Neuronal stem cell (in vitro differentiated cells): ENCODE measurements around the gene STAG2.

Source experiments
- DNase-seq: peaks from one replicate; pipeline ENCODE4 v3.0.0-alpha.2; 2013; ENCODE audit warnings: low spot score
- H2AFZ ChIP-seq: one replicate; pipeline ENCODE4 v1.6.1; 2013; ENCODE audit warnings: mild to moderate bottlenecking, low read length, inconsistent platforms
- H2AK5ac ChIP-seq: 2 replicates; pipeline ENCODE4 v1.6.1; 2013; ENCODE audit warnings: low read depth, mild to moderate bottlenecking, inconsistent platforms, low read length, moderate library complexity, mixed read lengths
- H2BK120ac ChIP-seq: 2 replicates; pipeline ENCODE4 v1.6.1; 2013; ENCODE audit warnings: low read depth, mild to moderate bottlenecking, inconsistent platforms, low read length, moderate library complexity, mixed read lengths
- H2BK12ac ChIP-seq: one replicate; pipeline ENCODE4 v1.6.1; 2013; ENCODE audit warnings: low read length, inconsistent platforms
- H2BK15ac ChIP-seq: 2 replicates; pipeline ENCODE4 v1.6.1; 2013; ENCODE audit warnings: mild to moderate bottlenecking, low read length, inconsistent platforms, mixed read lengths
- H2BK5ac ChIP-seq: one replicate; pipeline ENCODE4 v1.6.1; 2013; ENCODE audit warnings: inconsistent platforms, mild to moderate bottlenecking, low read length, moderate library complexity
- H3K14ac ChIP-seq: one replicate; pipeline ENCODE4 v1.6.1; 2013; ENCODE audit warnings: low read length, inconsistent platforms
- H3K18ac ChIP-seq: 2 replicates; pipeline ENCODE4 v1.6.1; 2013; ENCODE audit warnings: low read length, inconsistent platforms
- H3K23ac ChIP-seq: 2 replicates; pipeline ENCODE4 v1.6.1; 2013; ENCODE audit warnings: low read depth, mild to moderate bottlenecking, mixed read lengths, low read length, inconsistent platforms; ENCODE audit not compliant: poor library complexity
- H3K27ac ChIP-seq: replicated peaks from 3 replicates; pipeline ENCODE4 v1.5.1; 2013; ENCODE audit warnings: low read length, inconsistent platforms
- H3K27me3 ChIP-seq, 3 experiments: 2 replicates each; pipeline ENCODE4 v1.6.1; 2013; ENCODE audit warnings: low read length in 3 of 3, mild to moderate bottlenecking in 2 of 3, inconsistent platforms in 1 of 3, low read depth in 1 of 3, mixed read lengths in 1 of 3, moderate library complexity in 1 of 3; ENCODE audit not compliant: control insufficient read depth in 3 of 3, insufficient read depth in 3 of 3
- H3K36me3 ChIP-seq, 2 donors: replicated peaks in 1 of 2; 2 replicates each; pipeline ENCODE4 v1.6.1; 2013; ENCODE audit warnings: low read length in 2 of 2; ENCODE audit not compliant: control insufficient read depth in 2 of 2, insufficient read depth in 2 of 2
- H3K4ac ChIP-seq: 2 replicates; pipeline ENCODE4 v1.6.1; 2013; ENCODE audit warnings: inconsistent platforms, mild to moderate bottlenecking, low read length, moderate library complexity
- H3K4me1 ChIP-seq, 2 donors: 1 replicate in 1 of 2; 2 replicates in 1 of 2; pipeline ENCODE4 v1.6.1; 2013; ENCODE audit warnings: low read length in 2 of 2, low read depth in 1 of 2; ENCODE audit not compliant: control insufficient read depth in 2 of 2, insufficient read depth in 1 of 2
- H3K4me2 ChIP-seq: one replicate; pipeline ENCODE4 v1.6.1; 2013; ENCODE audit warnings: mild to moderate bottlenecking, low read length, inconsistent platforms; ENCODE audit not compliant: insufficient read depth, poor library complexity, severe bottlenecking
- H3K4me3 ChIP-seq, 2 donors: 2 replicates each; pipeline ENCODE4 v1.5.1; 2013; ENCODE audit warnings: low read length in 2 of 2, mild to moderate bottlenecking in 2 of 2, inconsistent platforms in 1 of 2, moderate library complexity in 1 of 2
- H3K79me1 ChIP-seq: one replicate; pipeline ENCODE4 v1.6.1; 2013; ENCODE audit warnings: low read depth, mild to moderate bottlenecking, inconsistent platforms, low read length, moderate library complexity
- H3K9ac ChIP-seq: one replicate; pipeline ENCODE4 v1.6.1; 2013; ENCODE audit warnings: mild to moderate bottlenecking, low read depth, low read length, inconsistent platforms; ENCODE audit not compliant: poor library complexity
- H3K9me3 ChIP-seq, 2 donors: replicated peaks in 1 of 2; 2 replicates each; pipeline versions ENCODE3 to v1.6.1; 2013; ENCODE audit warnings: low read length in 2 of 2, mild to moderate bottlenecking in 2 of 2, inconsistent platforms in 1 of 2, low read depth in 1 of 2, mixed read lengths in 1 of 2, moderate library complexity in 1 of 2; ENCODE audit not compliant: control insufficient read depth in 2 of 2, insufficient read depth in 1 of 2
- H4K8ac ChIP-seq: one replicate; pipeline ENCODE4 v1.6.1; 2013; ENCODE audit warnings: low read depth, mild to moderate bottlenecking, inconsistent platforms, low read length, moderate library complexity
- H4K91ac ChIP-seq: one replicate; pipeline ENCODE4 v1.6.1; 2013; ENCODE audit warnings: low read length, low read depth, mild to moderate bottlenecking, inconsistent platforms; ENCODE audit not compliant: poor library complexity
- WGBS, 2 donors: extraction: QIAGEN DNeasy Blood & Tissue Kit; methylation state at CpG; one replicate each; pipeline ENCODE4 v1.1.7; 2013; ENCODE audit warnings: missing lambda C conversion rate in 2 of 2, mixed read lengths in 1 of 2; ENCODE audit not compliant: insufficient read length in 2 of 2, insufficient replicate concordance in 1 of 2; ENCODE audit errors: extremely low coverage in 2 of 2; 5-methylcytosine and 5-hydroxymethylcytosine counted together

Gene STAG2

DNA sequence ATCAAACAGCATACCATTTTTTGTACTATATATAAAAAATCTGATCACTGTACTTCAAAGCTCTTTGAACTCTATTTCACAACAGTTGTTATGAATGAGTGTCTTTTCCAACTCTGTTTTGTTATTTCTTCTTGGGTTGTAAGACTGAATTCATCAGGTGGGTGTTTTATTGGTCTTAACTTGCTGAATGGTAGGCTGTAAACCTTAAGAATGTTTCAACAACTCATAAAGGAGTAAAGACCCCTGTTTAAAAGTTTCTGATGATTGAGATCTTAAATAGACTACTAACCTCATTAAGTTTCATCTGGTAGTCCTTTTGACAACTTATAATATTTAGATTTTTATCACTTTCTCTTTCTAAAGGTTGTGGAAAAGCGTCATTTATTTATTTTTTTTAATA is 18.4 kb upstream of the STAG2 start:
- Histone ChIP-seq H3K4me2 (no peak overlapping the region), H3K23ac (no peak overlapping the region), H3K36me3 (no peaks in the 10 kb centered on the region), H3K27me3 (no peaks in the 10 kb centered on the region), H2BK5ac (no peak overlapping the region), H3K14ac (no peak overlapping the region), H2BK120ac (no peak overlapping the region), H3K9ac (no peak overlapping the region), H3K4me1 (no peaks in the 10 kb centered on the region), H2AFZ (no peak overlapping the region), H3K79me1 (no peaks in the 10 kb centered on the region), H4K91ac (no peak overlapping the region), H3K9me3 (no peaks in the 10 kb centered on the region), H3K4me3 (no peak overlapping the region), H3K4ac (no peak overlapping the region), H3K18ac (no peak overlapping the region), H3K27ac (no peak overlapping the region), H4K8ac (no peak overlapping the region), H2AK5ac (no peak overlapping the region), H2BK15ac (no peak overlapping the region), H2BK12ac (no peak overlapping the region)
- no CpG with 5 or more reads among the region's 1 CpG for WGBS, 2 donors
- DNase-seq, result no peak

DNA sequence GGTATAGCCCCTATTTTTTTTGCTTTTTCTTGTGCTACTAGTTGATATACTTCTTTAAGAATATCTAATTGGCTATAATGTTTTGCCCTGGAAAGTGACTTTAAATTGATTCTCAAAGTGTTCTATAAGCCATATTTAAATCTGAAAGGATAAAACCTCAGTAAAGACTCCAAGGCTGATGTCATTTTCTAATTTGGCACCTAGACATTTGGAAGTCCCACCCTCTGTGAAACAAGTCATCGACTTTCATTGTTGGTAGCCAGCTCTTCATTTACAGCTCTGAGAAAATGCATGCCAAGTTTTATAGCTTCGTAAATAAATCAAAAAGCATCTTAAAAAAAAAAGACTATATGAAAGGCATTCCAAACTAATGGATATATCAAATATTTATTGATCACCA is 18.0 kb upstream of the STAG2 start:
- H2BK12ac ChIP-seq, result no peak overlapping the region
- H3K79me1 ChIP-seq, result no peaks in the 10 kb centered on the region
- H3K27me3 ChIP-seq, result no peaks in the 10 kb centered on the region
- H3K4ac ChIP-seq, result no peak overlapping the region
- no peak overlapping the region for H3K9ac ChIP-seq
- no peaks in the 10 kb centered on the region for H3K9me3 ChIP-seq
- DNase-seq, result no peak
- no peak overlapping the region for H3K4me2 ChIP-seq
- no peak overlapping the region for H3K14ac ChIP-seq
- H3K18ac ChIP-seq, result no peak overlapping the region
- no peak overlapping the region for H2BK120ac ChIP-seq
- no peaks in the 10 kb centered on the region for H3K36me3 ChIP-seq
- no peak overlapping the region for H2BK5ac ChIP-seq
- no peak overlapping the region for H3K23ac ChIP-seq
- H2AFZ ChIP-seq, result no peak overlapping the region
- no peak overlapping the region for H2BK15ac ChIP-seq
- no peak overlapping the region for H2AK5ac ChIP-seq
- H3K4me3 ChIP-seq, result no peak overlapping the region
- H4K8ac ChIP-seq, result no peak overlapping the region
- no peak overlapping the region for H3K27ac ChIP-seq
- H3K4me1 ChIP-seq, result no peaks in the 10 kb centered on the region
- no CpG with 5 or more reads among the region's 2 CpGs for WGBS, 2 donors
- H4K91ac ChIP-seq, result no peak overlapping the region

DNA sequence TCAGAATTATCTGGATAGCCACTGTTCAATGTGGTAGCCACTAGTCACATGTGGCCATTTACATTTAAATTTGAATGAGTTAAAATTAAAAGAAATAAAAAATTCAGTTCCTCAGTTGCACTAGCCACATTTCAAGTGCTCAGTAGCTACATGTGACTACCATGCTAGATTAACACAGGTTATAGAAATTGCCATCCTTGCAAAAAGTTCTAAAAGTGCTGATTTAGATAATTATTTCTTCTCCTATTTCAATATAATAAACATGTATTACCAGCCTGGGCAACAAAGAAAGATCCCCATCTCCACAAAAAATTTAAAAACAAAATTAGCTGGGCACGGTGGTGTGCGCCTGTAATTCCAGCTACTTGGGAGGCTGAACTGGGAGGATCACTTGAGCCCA is 11.7 kb upstream of the STAG2 start:
- H3K4me1 ChIP-seq, result no peaks in the 10 kb centered on the region

DNA sequence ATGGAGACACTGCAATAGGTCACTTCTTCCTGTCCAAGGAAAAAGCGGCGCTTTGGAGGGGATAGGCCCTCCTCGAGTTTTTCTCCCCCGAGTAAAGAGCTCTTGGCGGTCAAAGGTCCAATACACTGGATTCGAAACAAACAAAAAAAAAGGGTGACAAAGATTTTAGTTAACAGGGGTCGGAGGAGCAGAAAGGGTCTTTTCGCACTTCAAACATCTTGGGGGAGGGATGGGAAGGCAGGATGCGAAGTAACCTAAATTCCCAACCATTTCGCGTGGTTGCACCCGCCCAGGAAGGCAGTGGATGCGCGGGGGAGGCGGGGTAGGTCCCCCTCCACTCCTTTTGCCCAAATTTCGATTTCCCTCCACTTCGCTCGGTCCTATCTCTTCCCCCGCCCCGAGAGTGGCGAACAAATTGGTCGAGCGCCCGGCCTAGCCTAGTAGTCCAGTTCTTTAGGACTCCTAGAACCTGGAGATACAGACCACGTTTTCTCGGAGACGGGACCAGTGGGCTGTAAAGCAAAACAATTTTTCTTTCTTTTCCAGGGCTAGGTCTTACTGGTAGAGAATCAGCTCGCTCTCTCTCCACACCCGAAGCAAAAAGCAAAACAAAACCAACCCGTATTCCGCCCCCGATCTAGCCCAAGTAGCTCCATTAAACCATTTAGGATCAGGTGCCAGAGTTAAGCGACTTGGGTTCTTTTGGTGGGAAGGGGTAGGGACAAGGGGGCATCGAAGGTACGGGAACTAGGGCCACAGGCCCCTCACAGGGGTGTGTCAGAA is 2.0 kb upstream of the STAG2 start:
- Histone ChIP-seq H4K91ac (no peak overlapping the region), H3K27me3 (no peaks in the 10 kb centered on the region), H4K8ac (no peak overlapping the region), H2BK15ac (no peak overlapping the region), H2BK5ac (peak overlapping the region; percentile 66), H2AK5ac (no peak overlapping the region), H2BK120ac (no peak overlapping the region), H2AFZ (peak overlapping the region; percentile 74), H3K79me1 (peaks cover 2% of the 10 kb centered on the region), H3K14ac (no peak overlapping the region), H3K18ac (peak overlapping the region; percentile 85), H3K4me3 (peak overlapping the region; percentile 67 to 86), H3K4me2 (peak overlapping the region; percentile 54), H3K36me3 (no peaks in the 10 kb centered on the region), H3K9ac (peak overlapping the region; percentile 21), H3K9me3 (no peaks in the 10 kb centered on the region), H3K4me1 (no peaks in the 10 kb centered on the region), H3K4ac (no peak overlapping the region), H3K23ac (no peak overlapping the region), H3K27ac (peak overlapping the region; percentile 75), H2BK12ac (no peak overlapping the region)
- DNase-seq, result peak; percentile 6
- WGBS, 2 donors, result no CpG with 5 or more reads among the region's 35 CpGs

More for the DNA sequence above, 11.7 kb upstream of the STAG2 start:
- Histone ChIP-seq H2BK120ac (no peak overlapping the region), H3K27ac (no peak overlapping the region), H3K14ac (no peak overlapping the region), H2AK5ac (no peak overlapping the region), H3K36me3 (no peaks in the 10 kb centered on the region), H3K4me3 (no peak overlapping the region), H3K9ac (no peak overlapping the region), H2BK15ac (no peak overlapping the region), H3K27me3 (no peaks in the 10 kb centered on the region), H3K4ac (no peak overlapping the region), H3K9me3 (no peaks in the 10 kb centered on the region), H2AFZ (no peak overlapping the region), H3K4me2 (no peak overlapping the region), H3K79me1 (no peaks in the 10 kb centered on the region), H3K23ac (no peak overlapping the region), H4K91ac (no peak overlapping the region), H2BK12ac (no peak overlapping the region), H3K18ac (no peak overlapping the region), H2BK5ac (no peak overlapping the region), H4K8ac (no peak overlapping the region)
- no CpG with 5 or more reads among the region's 2 CpGs for WGBS, 2 donors
- no peak for DNase-seq
